Astrocyte (in vitro differentiated cells and primary cell): ENCODE data around the gene CETN1. TPM values are rescaled to one million over a fixed set of nuclear protein-coding genes. Genes with fewer than 3 reads are reported as not detected.

Source experiments
- DNase-seq: peaks from one replicate; pipeline ENCODE4 v3.0.0-alpha.2; 2010; ENCODE audit warnings: low read depth
- FAIRE-seq: peaks from 2 replicates; lab custom pipeline; 2011; peaks lifted over from hg19 to GRCh38; lab: Jason Lieb, UNC
- H2AFZ ChIP-seq: 2 replicates; pipeline ENCODE4 v1.6.0; 2012; ENCODE audit warnings: low read depth, low read length, inconsistent platforms
- H3K27ac ChIP-seq: 2 replicates; pipeline ENCODE4 v1.5.1; 2011; ENCODE audit warnings: low read depth, low read length, inconsistent platforms
- H3K27me3 ChIP-seq: 2 replicates; pipeline ENCODE4 v1.6.0; 2011; ENCODE audit warnings: low read length, inconsistent platforms; ENCODE audit not compliant: insufficient read depth
- H3K36me3 ChIP-seq: 2 replicates; pipeline ENCODE4 v1.5.1; 2011; ENCODE audit warnings: low read length, inconsistent platforms; ENCODE audit not compliant: insufficient read depth
- H3K4me1 ChIP-seq: 2 replicates; pipeline ENCODE4 v1.5.1; 2011; ENCODE audit warnings: low read length, inconsistent platforms; ENCODE audit not compliant: insufficient read depth
- H3K4me2 ChIP-seq: 2 replicates; pipeline ENCODE4 v1.6.0; 2012; ENCODE audit warnings: low read length, inconsistent platforms
- H3K4me3 ChIP-seq: 2 replicates; pipeline ENCODE4 v1.5.1; 2011; ENCODE audit warnings: low read depth, mild to moderate bottlenecking, low read length, inconsistent platforms; ENCODE audit not compliant: insufficient read depth
- H3K79me2 ChIP-seq: 2 replicates; pipeline ENCODE4 v1.6.0; 2012; ENCODE audit warnings: mild to moderate bottlenecking, low read length, inconsistent platforms; ENCODE audit not compliant: insufficient read depth
- H3K9ac ChIP-seq: 2 replicates; pipeline ENCODE4 v1.6.0; 2012; ENCODE audit warnings: mild to moderate bottlenecking, low read length, inconsistent platforms
- H3K9me3 ChIP-seq: 2 replicates; pipeline ENCODE4 v1.5.1; 2012; ENCODE audit warnings: low read depth, mild to moderate bottlenecking, low read length, inconsistent platforms; ENCODE audit not compliant: insufficient read depth
- H4K20me1 ChIP-seq: 2 replicates; pipeline ENCODE4 v1.6.0; 2012; ENCODE audit warnings: low read length, inconsistent platforms; ENCODE audit not compliant: insufficient read depth
- H3K27ac Mint-ChIP-seq: one replicate; pipeline ENCODE4 v1.8.0; 2021; ENCODE audit warnings: mild to moderate bottlenecking, mixed read lengths; ENCODE audit not compliant: unreplicated experiment
- H3K27me3 Mint-ChIP-seq: one replicate; pipeline ENCODE4 v1.8.0; 2021; ENCODE audit warnings: low read depth, mixed read lengths; ENCODE audit not compliant: unreplicated experiment
- H3K36me3 Mint-ChIP-seq: one replicate; pipeline ENCODE4 v1.8.0; 2021; ENCODE audit warnings: low read depth, mixed read lengths; ENCODE audit not compliant: unreplicated experiment
- H3K4me1 Mint-ChIP-seq: one replicate; pipeline ENCODE4 v1.8.0; 2021; ENCODE audit warnings: low read depth, mixed read lengths; ENCODE audit not compliant: unreplicated experiment
- H3K4me3 Mint-ChIP-seq: one replicate; pipeline ENCODE4 v1.8.0; 2021; ENCODE audit warnings: mild to moderate bottlenecking, moderate library complexity, mixed read lengths; ENCODE audit not compliant: unreplicated experiment
- H3K9me3 Mint-ChIP-seq: one replicate; pipeline ENCODE4 v1.8.0; 2021; ENCODE audit warnings: mild to moderate bottlenecking, mixed read lengths; ENCODE audit not compliant: unreplicated experiment
- CTCF ChIP-seq: IDR thresholded peaks from 2 replicates; pipeline ENCODE4 v1.5.1; 2011; ENCODE audit warnings: low read depth, mild to moderate bottlenecking, inconsistent platforms, low read length, moderate library complexity; ENCODE audit not compliant: insufficient read depth
- EZH2 ChIP-seq: IDR thresholded peaks from 2 replicates; pipeline ENCODE4 v1.6.1; 2012; ENCODE audit warnings: mild to moderate bottlenecking, low read length, inconsistent platforms; ENCODE audit not compliant: insufficient read depth
- total RNA-seq: library from RNA; stranded (reverse); gene quantifications from 2 replicates; pipeline ENCODE4 v1.2.1, GENCODE V29; 2021

Gene CETN1
- total RNA-seq, 1 donor from 2014 or later: not detected

- Histone ChIP-seq H3K27ac (no peak overlapping the region), H3K27me3 (peaks cover 10% of the 10 kb centered on the region), H3K4me1 (no peaks in the 10 kb centered on the region), H4K20me1 (no peaks in the 10 kb centered on the region), H3K36me3 (no peaks in the 10 kb centered on the region), H3K9me3 (no peaks in the 10 kb centered on the region), H3K4me3 (no peak overlapping the region), H3K4me2 (no peak overlapping the region), H3K9ac (no peak overlapping the region), H2AFZ (no peak overlapping the region), H3K79me2 (no peaks in the 10 kb centered on the region)
- H3K4me1 Mint-ChIP-seq: peaks cover 3% of the 10 kb centered on the region
- H3K36me3 Mint-ChIP-seq: no peaks in the 10 kb centered on the region
- no peak overlapping the region for H3K4me3 Mint-ChIP-seq
- peaks cover 17% of the 10 kb centered on the region for H3K27me3 Mint-ChIP-seq
- DNase-seq: no peak
- no peak overlapping the region for H3K27ac Mint-ChIP-seq
- peaks cover 2% of the 10 kb centered on the region for H3K9me3 Mint-ChIP-seq
- TF ChIP-seq EZH2: no peak
- TF ChIP-seq CTCF: no peak
- no peak for FAIRE-seq
Measured at GRCh38 chr18:574149-574860, 5.9 kb upstream of the CETN1 start.

- no peaks in the 10 kb centered on the region for H3K36me3 ChIP-seq
- peaks cover 10% of the 10 kb centered on the region for H3K27me3 ChIP-seq
- no peak overlapping the region for H2AFZ ChIP-seq
- DNase-seq: no peak
- no peaks in the 10 kb centered on the region for H4K20me1 ChIP-seq
- H3K9me3 ChIP-seq: no peaks in the 10 kb centered on the region
- H3K27ac ChIP-seq: no peak overlapping the region
- FAIRE-seq: no peak
- Mint-ChIP-seq H3K9me3 (peaks cover 2% of the 10 kb centered on the region), H3K36me3 (peaks cover 1% of the 10 kb centered on the region), H3K27me3 (peaks cover 17% of the 10 kb centered on the region), H3K4me1 (peaks cover 3% of the 10 kb centered on the region), H3K4me3 (no peak overlapping the region), H3K27ac (no peak overlapping the region)
- TF ChIP-seq CTCF (no peak), EZH2 (no peak)
- H3K4me2 ChIP-seq: no peak overlapping the region
- H3K79me2 ChIP-seq: no peaks in the 10 kb centered on the region
- H3K4me1 ChIP-seq: no peaks in the 10 kb centered on the region
- H3K9ac ChIP-seq: no peak overlapping the region
- H3K4me3 ChIP-seq: no peak overlapping the region
Measured at GRCh38 chr18:574865-575645, 5.1 kb upstream of the CETN1 start.

- no peak overlapping the region for H3K4me3 ChIP-seq
- FAIRE-seq (no peak), DNase-seq (no peak)
- no peaks in the 10 kb centered on the region for H3K9me3 ChIP-seq
- no peak overlapping the region for H3K4me2 ChIP-seq
- H3K4me1 Mint-ChIP-seq: peaks cover 3% of the 10 kb centered on the region
- peaks cover 10% of the 10 kb centered on the region for H3K27me3 ChIP-seq
- H3K27me3 Mint-ChIP-seq: peaks cover 21% of the 10 kb centered on the region
- no peaks in the 10 kb centered on the region for H3K79me2 ChIP-seq
- no peaks in the 10 kb centered on the region for H3K36me3 ChIP-seq
- no peak for TF ChIP-seq CTCF
- TF ChIP-seq EZH2: no peak
- no peaks in the 10 kb centered on the region for H4K20me1 ChIP-seq
- H3K36me3 Mint-ChIP-seq: peaks cover 1% of the 10 kb centered on the region
- no peak overlapping the region for H3K27ac ChIP-seq
- H3K27ac Mint-ChIP-seq: no peak overlapping the region
- no peak overlapping the region for H2AFZ ChIP-seq
- peaks cover 2% of the 10 kb centered on the region for H3K9me3 Mint-ChIP-seq
- no peak overlapping the region for H3K4me3 Mint-ChIP-seq
- no peak overlapping the region for H3K9ac ChIP-seq
- H3K4me1 ChIP-seq: no peaks in the 10 kb centered on the region
Measured at GRCh38 chr18:576924-577323, 3.3 kb upstream of the CETN1 start.
